Stimulated activated CD8-positive, alpha-beta memory T cell treated with anti-CD3 and anti-CD28 coated beads, Interleukin-4, amount 100 ng/mL, for 48 hours (primary cell): ENCODE data around the gene LGR6.
"Not testable (repeated sequence)": the region's sequence is repeated elsewhere in the genome, so short reads cannot be mapped to it uniquely, and the experiment has no call there.

ENCODE experiments used
- DNase-seq: peaks from one replicate; pipeline ENCODE4 v3.0.0-alpha.2; 2020

Gene LGR6

DNA sequence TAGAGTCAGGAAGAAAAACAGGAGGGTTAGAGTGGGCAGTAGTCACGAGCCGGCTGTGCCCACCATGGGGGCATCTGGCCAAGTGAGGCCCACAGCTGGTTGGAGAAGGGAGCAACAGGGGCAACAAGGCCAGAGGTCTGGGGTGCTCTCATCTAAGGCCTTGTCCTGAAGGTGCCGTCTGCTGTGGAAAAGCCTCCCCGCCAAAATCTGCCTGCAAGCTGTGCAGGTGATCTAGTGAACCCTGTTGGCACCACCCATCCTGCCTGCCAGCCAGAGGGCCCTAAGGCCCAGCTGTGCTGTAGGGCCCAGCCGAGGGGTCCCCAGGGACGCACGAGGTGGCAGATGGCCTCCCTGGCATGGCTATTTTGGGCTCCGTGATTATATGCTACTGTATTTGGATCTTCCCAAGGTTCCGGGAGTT, 51.3 kb downstream of the LGR6 start:
- DNase-seq, result no peak

- no peak for DNase-seq
Measured at GRCh38 chr1:202245391-202245790, 51.8 kb downstream of the LGR6 start.

GRCh38 chr1:202247104-202247503, 53.5 kb downstream of the LGR6 start:
- no peak for DNase-seq

- DNase-seq, result no peak
Measured at GRCh38 chr1:202247837-202248795, 54.5 kb downstream of the LGR6 start.

DNA sequence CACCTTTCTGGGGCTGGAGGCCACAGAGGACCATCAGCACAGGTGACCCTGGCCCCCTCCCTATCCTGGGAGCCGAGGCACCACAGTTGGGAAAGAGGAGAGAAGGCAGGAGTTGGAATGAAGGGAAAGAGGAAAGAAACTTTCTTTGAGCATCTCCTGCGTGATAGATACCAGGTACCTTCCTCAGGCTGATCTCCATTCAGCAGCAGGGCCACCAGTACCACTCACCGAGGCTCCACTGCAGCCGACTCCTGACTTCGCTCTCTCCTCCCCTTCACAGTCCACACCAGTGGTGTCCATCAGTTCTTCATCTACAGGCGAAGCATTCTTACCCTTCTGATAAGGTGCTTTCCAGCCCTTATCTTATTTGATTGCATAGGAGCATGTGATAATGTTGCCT, 55.3 kb downstream of the LGR6 start:
- DNase-seq, result no peak

DNA sequence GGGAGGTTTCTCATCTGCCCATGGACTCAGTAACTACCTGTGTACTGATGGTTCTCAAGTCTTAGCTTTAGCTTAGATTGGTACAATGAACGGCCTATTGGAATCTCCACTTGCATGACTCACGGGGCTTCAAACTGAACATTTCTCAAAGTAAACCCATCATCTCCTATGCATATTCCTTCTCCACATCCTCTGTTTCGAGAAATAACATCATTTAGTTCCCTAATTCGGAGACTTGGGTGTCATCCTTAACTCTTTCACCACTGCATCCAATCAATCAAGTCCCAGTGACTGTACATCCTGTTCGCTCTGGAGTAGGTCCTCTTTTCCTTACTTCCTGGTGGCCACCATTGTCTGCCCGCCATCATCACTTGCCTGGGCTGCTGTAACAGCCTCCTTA, 55.8 kb downstream of the LGR6 start:
- DNase-seq, result no peak

DNA sequence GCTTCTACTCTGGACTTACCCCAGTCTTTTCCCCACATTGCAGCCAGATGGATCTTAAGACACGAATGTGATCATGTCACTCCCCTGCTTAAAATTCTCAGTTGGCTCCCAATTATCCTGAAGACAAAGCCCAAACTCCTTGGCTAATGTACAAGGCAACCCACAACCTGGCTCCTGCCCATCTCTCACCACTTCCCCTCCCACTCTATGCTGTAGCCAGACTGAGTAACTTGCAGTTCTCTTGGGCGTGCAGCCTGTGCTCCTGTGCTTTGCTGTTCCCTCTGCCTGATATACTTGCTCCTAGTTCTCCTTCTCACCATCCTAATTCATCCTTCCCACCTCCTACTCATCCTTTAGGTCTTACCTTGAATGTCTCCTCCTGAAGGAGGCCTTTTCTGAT, 56.2 kb downstream of the LGR6 start:
- no peak for DNase-seq

DNA sequence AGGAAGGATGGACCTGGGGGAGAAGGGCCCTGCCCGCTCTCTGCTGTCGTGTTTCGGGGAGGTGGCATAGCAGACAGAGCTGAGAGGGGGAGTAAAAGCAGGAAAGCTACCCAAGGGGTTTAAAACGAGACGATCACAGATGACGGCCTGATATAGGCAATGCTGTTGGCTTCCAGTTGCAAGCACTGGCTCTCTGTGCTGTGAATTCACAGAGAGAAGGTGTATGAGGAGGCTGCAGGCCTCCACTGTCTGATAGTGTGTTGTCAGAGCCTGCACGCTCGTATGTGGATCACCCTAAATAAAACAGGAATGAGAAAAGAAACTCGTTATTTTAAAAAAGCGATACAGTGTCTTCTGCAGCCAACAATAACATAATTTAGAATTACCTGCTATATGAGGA, 57.4 kb downstream of the LGR6 start:
- no peak for DNase-seq

- DNase-seq, result no peak
Measured at GRCh38 chr1:202251424-202252256, 58.0 kb downstream of the LGR6 start.

- DNase-seq, result no peak
Measured at GRCh38 chr1:202252271-202252670, 58.7 kb downstream of the LGR6 start.

- no peak for DNase-seq
Measured at GRCh38 chr1:202254454-202255252, 61.1 kb downstream of the LGR6 start.

GRCh38 chr1:202255343-202255742, 61.7 kb downstream of the LGR6 start:
- DNase-seq, result no peak

DNA sequence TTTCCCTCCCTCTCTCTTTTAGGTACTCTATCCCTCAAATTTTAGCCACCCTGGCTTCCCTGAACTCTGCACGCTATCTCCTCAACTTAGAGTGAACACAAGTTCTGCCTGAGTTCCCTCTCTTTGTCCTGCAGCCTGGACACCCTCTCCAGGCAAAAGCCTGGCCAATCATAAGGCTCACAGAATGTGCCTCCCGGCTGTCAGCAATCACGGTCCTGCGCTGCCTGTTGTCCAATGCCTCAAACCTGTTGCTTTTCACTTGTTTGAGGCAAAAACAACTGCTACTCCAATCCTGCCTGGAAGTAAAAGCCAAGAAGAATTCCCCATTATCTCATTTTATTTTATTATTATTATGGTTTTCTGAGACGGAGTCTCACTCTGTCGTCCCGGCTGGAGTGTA, 66.1 kb downstream of the LGR6 start:
- DNase-seq, result no peak

DNA sequence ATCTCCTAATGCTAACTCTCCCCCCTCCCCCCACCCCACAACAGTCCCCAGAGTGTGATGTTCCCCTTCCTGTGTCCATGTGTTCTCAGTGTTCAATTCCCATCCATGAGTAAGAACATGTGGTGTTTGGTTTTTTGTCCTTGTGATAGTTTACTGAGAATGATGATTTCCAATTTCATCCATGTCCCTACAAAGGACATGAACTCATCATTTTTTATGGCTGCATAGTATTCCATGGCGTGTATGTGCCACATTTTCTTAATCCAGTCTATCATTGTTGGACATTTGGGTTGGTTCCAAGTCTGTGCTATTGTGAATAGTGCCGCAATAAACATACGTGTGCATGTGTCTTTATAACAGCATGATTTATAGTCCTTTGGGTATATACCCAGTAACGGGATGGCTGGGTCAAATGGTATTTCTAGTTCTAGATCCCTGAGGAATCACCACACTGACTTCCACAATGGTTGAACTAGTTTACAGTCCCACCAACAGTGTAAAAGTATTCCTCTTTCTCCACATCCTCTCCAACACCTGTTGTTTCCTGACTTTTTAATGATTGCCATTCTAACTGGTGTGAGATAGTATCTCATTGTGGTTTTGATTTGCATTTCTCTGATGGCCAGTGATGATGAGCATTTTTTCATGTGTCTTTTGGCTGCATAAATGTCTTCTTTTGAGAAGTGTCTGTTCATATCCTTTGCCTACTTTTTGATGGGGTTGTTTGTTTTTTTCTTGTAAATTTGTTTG, 67.8 kb downstream of the LGR6 start:
- not testable (repeated sequence) for DNase-seq

- no peak for DNase-seq
Measured at GRCh38 chr1:202263628-202264027, 70.0 kb downstream of the LGR6 start.

GRCh38 chr1:202264300-202264699, 70.7 kb downstream of the LGR6 start:
- no peak for DNase-seq

GRCh38 chr1:202264726-202265125, 71.1 kb downstream of the LGR6 start:
- DNase-seq, result no peak

DNA sequence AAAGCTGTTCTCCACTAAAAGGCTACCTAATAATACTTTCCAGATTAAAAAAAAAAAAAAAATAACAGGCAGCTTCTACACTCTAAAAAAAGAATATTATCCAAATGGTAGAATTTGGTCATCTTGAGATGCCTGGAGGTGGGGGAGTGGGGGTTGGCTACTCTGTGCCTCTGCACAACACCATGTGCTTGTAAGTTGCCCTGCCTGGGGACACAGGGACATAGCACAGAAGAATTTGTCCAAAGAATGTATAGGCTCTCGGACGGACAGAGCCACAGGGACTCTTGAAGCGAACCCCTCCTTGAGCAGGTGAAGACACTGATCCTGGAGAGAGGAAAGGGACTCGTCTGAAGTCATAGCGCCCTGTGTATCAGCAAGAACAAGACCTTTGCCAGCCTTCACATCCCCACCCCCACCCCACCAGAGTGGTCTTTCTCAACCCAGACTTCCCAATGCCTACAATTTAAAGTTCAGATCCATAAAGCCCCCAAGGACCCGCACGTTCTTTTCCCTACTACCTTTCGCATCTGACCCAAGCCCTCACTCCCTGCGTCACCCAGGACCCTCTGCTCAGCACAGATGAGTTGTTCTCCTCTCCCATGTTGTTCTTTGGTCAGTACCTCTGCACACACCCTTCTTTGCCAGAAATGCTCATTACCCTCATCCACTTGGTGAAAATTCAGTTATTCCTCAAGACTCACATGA, 72.6 kb downstream of the LGR6 start:
- no peak for DNase-seq

DNA sequence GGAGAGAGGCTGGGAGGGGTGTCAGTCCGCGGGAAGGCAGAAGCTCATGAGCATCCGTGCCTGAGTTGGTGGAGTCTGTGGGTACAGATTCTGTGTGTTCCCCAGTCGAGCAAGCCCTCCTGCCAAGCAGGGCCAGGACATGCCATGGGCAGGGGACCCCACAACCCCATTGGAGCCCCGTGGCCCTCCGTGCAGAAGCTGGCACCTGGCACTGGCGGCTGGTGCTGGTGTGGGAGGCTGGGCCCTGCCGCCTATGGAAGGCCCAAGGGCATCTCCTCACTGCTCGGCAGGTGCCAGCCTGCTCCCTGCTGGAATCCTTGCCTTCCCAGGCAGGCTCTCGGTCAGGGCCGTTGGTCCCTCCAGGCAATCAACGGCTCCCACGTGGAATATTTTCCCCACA, 74.4 kb downstream of the LGR6 start:
- DNase-seq, result no peak

DNA sequence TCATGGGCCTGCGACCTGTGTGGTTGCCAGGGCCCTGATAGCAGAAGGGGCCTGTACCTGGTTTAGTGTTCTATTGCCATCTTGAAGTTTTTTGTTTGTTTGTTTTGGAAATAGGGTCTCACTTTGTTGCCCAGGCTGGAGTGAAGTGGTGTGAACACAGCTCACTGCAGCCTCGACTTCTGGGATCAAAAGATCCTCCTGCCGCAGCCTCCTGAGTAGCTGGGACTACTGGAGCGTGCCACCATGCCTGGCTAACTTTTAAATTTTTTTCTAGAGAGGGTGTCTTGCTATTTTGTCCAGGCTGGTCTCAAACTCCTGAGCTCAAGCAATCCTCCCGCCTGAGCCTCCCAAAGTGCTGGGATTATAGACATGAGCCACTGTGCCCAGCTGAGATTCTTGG, 75.2 kb downstream of the LGR6 start:
- no peak for DNase-seq

DNA sequence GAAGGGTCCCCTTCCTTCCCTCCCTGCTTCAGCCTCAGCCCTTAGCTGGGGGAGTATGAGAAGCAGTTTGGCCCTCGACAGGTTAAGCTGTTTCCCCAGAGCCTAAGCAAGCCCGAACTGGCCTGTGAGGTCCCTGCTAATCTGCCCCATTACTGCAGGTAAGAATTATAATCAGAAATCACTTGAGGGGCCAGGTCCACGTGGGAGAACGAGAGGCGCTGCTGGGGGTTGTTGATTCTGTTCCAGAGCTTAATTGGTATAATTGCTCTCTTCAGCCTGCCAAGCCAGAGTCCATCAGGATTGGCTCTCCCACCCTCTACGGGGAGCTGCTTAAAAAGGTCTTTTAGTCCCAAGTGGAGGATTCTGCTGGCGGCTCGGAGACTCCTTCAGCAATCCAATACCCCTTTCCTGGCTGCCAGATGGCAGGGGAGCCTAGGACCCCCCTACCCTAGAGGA, 77.3 kb downstream of the LGR6 start:
- DNase-seq, result no peak
